OCI-LY1 (cell line): ENCODE data around the gene SLAMF9.

Experiments
- CTCF ChIP-seq: fragments of 200-600 bp; sonication (generic), shearing (Covaris generic); IDR thresholded peaks from 2 replicates; pipeline ENCODE4 v1.5.1; 2017; ENCODE audit warnings: mild to moderate bottlenecking, antibody characterized with exemption, low read length, moderate library complexity, mixed read lengths
- EZH2 ChIP-seq: fragments of 200-600 bp; sonication (generic), shearing (Covaris generic); IDR thresholded peaks from 2 replicates; pipeline ENCODE4 v1.8.0; 2017; ENCODE audit warnings: borderline replicate concordance, mixed run types, mild to moderate bottlenecking, antibody characterized with exemption, low read length, moderate library complexity, mixed read lengths

GRCh38 chr1:159927849-159928431 lies 26.1 kb downstream of the SLAMF9 start:
- no peak for TF ChIP-seq CTCF
- TF ChIP-seq EZH2 = no peak
